C1 segment of cervical spinal cord (tissue), 14 donors: ENCODE data around the gene KLK12.
A peak's percentile ranks its signal among the peaks of the same experiment; 100 is the strongest.

Experiments used
- DNase-seq, 14 donors: peaks; one replicate each; lab custom pipeline; 2025; lab: John Stamatoyannopoulos, UW

The KLK12 gene, protein sequence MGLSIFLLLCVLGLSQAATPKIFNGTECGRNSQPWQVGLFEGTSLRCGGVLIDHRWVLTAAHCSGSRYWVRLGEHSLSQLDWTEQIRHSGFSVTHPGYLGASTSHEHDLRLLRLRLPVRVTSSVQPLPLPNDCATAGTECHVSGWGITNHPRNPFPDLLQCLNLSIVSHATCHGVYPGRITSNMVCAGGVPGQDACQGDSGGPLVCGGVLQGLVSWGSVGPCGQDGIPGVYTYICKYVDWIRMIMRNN

DNA sequence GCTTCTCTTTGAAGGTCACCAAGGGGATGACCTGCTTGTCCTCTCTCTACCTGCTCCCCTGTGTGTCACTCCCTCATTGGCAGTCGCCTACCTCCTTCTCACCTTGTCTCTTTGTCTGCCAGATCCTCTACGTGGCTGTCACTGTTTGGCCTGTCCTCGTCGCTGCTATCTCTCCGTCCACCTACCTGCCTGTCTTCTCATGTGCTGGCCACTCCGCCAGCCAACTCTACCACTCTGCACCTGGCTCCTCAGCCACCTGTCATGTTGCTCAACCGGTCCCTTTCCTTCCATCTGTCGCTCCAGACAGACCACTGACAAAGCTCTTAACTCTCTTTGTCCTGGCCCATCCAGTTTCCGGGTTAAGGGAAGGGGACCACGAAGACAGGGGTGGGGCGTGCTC, at the start of gene KLK12:
Gene KLK12 (minus strand): TSS at position 299 of the 400 bp plus-strand sequence. CDS start 381 bp downstream, outside the sequence.
- DNase-seq = no peak

DNA sequence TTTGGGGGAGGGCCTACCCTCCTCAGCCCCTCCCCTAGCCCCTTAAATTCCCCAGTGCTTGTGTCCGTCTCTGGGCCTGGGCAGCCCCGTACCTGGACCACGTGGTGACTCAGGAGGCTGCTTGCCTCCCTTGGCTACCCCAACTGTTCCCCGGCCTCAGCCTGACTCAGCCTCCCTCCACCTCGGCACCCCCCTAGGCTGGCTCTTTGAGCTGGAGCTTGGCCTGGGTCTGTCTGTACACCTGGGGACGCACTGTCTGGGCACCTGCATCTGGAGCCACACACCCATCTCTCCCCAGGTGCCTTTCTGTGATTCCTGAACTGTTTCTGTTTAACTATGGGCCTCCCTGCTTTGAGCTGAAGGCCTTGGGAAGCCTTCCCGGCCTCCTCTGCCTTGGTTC, 49.7 kb upstream of the KLK12 start:
- no peak for DNase-seq

DNA sequence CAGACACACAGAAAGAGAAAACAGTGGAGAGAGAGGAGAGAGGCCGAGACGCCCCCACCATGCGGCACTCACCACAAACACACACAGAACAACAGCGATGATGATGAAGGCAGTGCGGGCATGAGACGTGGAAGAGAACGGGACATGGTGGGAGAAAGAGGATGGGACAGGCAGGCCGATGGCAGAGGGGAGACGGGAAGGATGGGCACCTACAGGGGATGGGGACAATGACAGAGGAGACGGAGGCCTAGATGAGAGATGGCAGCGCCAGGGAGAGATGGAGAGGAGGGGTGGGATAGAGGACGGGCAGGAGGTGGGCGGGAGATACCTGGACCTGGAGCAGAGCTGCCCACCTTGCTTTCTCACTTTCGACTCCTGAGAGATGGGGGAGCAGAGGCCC, 49.0 kb upstream of the KLK12 start:
- no peak for DNase-seq

DNA sequence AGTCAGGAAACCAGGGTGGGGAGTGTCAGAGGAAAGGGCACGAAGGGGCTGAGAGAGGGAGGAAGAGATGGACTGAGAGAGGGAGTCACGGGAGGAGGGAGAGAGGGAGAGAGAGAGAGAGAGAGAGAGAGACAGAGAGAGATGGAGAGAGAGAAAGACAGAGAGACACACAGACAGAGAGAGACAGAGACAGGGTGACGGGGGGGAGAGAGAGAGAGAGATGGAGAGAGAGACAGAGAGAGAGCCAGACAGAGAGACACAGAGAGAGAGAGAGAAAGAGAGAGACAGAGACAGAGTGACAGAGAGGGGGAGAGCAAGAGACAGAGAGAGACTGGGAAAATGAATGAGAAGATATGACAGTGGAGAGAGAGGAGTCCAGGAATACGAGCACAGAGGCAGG, 48.4 kb upstream of the KLK12 start:
- no peak for DNase-seq

DNA sequence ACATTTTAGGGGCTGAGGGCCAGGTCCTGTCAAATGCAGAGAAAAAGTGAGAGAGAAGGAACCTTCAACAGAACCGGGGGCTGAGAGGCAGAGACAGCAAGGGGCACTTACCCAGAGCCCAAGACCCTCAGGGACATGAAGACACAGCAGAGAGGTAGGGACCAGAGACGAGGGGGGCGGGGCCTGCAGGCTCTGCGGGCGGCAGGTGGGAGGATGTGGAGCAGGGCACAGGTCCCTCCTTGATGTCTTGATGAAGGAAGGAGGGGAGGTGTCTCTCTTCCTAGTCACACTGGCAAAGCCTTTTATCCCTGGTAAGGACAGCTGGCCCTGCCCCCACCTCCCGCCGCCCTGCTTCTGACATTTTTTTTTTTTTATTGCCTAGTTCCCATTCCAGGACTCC, 47.8 kb upstream of the KLK12 start, which contains the start of gene KLK14:
Gene KLK14 (minus strand): TSS at position 277 of the 400 bp plus-strand sequence. CDS start 273 bp downstream, at position 4.
- DNase-seq = no peak

DNA sequence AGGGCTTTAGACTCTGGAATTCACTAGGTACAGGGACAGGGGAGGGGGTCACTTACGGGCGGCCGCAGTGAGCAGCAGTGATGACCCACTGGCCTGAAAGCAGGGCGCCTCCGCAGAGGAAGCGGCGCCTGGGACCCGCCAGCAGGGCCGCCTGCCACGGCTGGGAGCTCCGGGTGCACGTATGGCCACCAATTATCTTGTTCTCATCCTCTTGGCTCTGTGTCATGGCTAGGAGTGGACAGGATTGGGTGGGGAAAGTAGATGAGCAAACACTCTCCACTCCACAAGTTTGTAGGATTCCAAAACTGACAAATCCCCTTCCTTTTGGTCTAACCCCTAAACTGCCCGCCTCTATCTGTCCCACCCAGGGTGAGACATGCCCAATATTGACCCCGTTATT, 46.7 kb upstream of the KLK12 start:
- DNase-seq = no peak

DNA sequence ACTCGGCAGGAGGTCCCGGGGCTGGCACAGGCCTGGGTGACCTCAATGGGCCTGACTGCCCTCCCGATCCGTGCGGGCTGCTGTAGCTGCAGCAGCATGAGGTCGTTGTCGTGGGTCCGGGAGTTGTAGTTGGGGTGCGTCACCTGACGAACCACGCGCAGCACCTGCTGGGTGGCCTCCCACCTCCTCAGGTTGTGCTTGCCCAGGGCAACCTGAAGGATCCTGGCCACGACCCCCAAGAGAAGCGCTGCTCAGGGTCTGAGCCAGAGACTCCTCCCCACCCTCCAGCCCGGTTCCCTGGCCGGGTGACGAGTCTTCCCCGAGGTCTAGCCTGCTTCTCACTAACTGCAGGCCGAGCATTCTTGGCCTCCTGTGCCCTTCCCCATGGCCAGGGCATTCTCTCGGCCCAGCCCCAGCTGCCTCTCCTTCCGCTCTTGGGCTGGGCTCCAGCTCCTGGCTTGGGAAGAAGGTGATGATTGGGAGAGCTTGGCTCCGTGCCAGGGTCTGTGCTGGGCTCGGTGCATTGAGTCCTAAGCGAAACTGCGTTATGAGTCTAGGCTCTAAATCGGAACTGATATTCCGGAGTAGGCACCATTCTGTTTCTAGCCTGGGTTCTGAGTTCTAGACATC, 44.8 kb upstream of the KLK12 start:
- DNase-seq = peak in 1 of 14 donors; percentile 1

DNA sequence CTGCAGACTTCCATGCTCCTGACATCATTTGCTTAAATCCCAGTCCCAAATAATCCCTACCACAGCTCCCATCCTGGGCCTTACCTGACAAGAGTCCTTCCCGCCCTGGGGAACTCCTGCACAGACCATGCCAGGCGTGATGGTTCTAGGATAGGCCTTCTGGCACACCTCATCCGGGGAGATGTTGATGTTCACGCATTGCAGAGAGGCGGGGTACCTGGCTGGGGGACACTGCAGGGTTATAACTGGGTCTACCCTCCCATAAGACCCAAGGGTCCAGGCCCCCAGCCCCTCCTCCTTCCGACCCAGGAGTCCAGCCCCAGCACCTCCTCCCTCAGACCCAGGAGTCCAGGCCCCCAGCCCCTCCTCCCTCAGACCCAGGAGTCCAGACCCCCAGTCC, 43.9 kb upstream of the KLK12 start:
- no peak for DNase-seq

DNA sequence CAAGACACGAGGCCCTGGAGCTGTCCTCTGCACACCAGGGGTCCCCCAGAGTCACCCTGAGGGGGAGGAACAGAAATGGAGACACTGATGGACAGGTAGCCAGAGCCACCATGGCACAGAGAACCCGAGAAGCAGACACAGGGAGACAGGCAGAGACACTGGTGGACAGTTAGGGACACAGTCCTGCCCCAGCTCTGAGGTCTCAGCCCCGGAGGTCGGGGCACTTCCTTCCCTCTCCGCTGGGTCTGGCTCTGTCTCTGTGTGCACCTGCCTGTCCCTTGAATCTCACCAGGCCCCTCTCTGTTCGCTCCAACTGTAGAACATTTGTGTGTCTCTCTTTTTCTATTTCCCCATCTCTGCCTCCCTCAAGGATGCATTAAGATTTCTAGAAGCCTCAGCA, 43.3 kb upstream of the KLK12 start:
- no peak for DNase-seq

DNA sequence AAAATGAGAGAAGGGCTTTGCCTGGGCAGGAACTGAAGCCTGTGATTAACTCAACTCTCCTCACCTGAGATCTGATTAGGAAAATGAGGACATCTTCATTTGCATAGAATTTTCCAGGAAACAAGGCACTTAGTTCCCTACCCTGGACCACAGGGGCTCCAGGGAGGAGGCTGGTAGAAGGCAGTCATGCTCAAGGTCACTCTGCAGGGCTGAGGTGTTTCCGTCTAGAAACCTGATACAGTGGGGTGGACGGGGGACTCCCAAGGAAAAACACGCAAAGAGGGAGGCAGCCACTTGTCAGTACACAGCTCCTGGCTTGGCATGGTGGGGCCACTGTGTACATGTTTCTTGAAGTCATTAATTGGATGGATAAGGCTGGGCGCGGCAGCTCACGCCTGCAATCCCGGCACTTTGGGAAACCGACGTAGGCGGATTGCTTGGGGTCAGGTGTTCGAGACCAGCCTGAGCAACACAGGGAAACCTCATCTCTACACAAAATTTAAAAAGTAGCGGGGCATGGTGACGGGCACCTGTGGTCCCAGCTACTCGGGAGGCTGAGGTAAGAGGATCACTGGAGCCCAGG, 41.9 kb upstream of the KLK12 start:
- no peak for DNase-seq

DNA sequence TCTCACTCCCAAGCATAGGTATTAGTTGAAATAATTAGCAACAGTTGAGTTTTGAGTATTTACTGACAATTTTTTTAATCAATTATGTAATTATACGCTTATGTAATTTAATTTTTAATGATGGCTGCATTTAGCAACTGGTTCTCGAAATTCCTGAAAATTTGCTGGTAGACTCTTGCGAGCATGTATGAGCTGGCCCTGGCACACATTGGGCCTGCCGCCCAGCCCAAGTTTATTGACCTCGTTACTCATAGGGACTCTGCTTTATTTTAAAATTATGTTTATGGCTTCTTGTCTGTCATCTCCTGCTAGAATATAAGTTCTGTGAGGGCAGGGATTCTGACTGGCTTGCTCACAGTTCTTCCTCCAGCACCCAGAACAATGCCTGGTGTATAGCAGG, 41.2 kb upstream of the KLK12 start:
- DNase-seq = no peak

DNA sequence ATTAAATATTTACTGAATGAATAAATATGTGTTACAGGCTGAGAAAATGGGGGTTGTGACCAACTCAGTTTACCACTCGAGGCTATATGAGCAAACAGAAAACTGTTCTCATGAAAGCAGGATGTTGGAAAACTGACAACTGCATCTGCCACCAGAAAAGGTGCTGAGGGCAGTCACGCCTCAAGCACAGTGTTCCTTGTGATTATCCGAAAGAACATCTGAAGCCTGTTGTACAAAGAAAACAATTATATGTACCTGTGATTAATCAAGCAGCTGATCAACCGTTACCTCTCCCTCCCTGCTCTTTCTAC, 36.2 kb upstream of the KLK12 start:
- DNase-seq = no peak

DNA sequence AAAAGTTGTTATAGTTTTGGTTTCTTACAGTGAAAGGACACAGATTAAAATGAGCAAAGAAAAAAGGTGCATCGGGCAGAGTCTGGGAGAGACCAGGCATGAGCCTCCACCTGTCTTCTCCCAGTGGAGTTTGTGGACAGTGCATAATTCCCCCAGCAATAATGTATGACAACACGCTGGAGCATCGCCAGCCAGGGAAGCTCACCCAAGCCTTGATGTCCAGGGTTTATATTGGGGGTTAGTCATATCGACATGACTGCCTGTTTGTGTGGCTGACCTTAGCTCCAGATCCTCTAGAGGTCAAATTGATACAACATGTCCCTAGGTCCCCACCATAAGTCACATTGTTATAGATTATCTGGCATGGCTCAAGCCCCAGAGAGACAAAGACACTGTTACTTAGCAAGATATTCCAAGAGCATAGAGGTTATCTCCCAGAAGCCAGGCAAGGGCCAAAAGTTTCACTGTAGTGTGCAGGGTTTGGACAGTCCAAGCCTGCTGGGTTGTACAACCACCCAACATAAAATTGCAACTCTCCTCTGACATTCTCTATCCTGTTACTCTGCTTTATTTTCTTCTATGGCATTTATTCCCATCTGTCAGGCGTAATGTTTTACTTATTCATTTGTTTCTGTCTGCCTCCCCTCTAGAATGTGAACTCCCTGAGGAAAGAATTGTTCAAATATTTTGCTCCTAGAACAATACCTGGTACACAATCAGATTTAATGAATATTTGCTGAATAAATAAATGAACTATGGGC, 35.7 kb upstream of the KLK12 start:
- DNase-seq = no peak

DNA sequence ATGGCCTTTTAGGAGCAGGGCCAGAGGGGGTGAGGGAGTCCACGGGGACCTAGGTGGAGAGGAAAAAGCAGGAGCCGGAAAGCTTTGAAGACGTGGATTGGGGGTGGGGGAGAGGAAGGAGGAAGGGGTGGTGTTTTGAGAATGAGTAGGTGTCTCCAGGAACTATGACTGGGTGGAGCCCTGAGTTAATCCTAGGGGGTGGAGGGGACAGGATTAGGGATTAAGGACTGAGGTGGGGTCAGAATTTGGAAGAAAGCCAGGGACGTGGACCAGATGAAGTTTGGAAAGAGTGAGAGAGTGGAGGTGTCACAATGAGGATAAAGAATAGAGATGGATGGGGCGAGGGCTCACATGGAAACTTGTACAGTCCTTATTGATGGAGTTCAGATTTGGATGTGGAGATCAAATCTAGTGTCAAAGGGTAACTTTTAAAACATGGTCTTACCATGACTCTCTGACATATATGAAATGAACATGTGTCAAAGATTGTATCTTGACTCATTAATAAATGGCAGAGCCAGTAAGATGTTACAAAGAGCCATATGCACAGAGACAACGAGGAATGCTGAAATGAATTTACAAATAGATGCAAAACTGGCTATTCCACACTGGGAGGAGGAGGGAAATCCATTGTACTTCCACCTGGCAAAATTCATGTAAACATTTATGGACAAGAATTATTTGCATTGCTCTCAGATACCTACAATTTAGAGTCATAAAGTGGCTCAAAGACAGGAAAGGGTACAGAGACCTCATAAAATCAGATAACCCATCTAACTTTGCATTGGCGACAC, 31.8 kb upstream of the KLK12 start:
- DNase-seq = no peak

DNA sequence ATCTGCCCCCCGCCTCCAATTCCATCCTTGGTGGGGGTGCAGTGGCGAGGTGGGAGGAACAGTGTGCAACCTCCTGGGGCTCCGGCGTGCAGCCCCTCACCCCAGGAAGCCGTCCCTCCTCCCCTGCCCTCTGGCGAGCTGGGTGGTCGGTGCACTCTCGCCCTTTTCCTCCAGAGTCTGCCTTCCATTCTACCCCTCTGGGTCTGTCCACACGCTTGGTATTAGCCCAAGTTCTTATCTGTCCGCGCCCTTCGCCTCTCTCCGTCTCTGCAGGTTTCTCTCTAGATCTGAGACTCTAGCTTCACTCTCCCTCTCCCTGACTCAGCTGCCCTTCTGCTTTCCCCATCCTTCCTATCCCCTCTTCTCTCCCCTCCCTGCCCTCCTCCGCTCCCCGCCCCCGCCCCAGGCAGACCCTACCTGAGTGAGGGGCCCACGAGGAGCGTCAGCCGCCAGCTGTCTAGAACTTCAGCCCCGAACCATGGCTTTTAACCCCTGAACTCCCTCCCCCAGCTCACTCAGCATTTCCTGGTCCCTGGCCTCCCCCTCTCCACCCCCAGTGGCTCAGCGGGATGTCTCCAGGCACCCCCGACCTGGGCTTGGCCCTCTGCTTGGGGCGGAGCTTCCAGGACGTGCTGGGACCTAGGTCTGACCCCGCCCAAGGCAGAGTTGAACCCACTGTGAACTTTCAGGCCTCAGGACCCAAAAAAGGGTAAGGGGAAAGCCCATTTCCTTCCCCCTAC, 30.6 kb upstream of the KLK12 start:
- DNase-seq = no peak

DNA sequence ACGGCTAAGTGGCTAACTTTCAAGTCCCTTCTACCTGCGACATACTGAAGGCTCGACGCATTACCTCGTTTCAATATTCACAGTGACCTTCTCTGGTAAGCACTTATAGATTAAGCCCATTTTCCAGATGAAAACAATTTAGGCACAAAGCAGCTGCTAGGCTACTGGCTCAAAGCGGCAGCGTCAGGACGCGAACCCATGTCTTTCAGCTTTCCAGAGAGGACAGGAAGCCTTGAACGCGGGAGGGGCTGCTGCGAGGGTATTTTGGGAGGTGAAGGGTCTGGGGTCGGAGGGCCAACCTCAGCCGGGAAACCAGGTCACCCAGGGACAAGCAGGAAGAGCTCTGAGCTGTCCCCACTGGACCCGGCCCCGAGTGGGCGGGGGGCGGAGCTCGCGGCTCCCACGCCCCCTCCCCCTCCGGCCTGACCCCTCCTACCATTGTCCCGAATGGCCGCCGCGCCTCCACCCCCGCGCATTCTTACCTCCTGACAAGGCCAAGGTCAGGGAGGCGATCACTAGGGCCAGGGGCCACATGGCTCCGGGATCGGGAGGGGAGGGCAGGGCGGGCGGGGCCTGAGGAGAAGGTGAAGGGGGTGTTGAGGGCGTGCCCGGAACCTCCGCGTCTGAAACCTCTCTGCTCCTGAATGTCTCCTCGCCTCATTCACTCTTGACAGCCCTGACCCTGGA, 29.9 kb upstream of the KLK12 start, which contains the start of gene KLK13:
Gene KLK13 (minus strand): TSS at position 559 of the 687 bp plus-strand sequence. CDS start 25 bp downstream, at position 534.
- no peak for DNase-seq

DNA sequence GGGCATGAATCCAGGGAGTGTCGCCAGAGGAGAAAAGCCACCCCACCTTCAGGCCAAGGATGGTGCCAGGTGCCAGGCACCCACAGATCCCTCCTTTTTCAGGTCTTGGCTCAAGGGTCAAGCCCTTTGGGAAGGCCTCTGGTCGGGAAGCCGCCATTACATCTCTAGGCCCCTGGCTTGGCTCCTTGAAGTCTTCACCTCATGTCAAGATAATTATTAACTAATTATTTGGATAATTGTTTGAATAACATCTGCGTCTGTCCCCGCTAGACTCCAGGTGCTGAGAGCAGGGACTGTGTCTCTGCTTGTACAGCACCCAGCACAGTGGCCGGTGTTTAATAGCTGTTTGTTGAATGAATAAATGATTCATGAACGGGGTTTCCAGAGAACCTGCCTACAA, 28.9 kb upstream of the KLK12 start:
- DNase-seq = no peak

DNA sequence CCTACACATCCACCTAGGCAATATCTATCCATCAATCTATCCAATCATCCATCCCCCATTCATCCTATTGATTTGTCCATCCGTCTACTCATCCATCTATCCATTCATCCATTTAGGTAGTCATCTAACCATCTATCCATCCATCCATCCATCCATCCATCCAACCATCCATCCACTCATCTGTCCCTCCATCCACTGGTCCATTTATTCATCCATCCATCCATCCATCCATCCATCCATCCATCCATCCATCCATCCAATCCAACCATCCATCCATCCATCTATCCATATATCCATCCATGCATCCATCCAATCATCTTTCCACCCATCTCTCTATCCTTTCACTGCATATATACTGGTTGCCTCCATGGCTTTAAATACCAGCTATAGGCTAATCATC, 26.2 kb upstream of the KLK12 start:
- no peak for DNase-seq

DNA sequence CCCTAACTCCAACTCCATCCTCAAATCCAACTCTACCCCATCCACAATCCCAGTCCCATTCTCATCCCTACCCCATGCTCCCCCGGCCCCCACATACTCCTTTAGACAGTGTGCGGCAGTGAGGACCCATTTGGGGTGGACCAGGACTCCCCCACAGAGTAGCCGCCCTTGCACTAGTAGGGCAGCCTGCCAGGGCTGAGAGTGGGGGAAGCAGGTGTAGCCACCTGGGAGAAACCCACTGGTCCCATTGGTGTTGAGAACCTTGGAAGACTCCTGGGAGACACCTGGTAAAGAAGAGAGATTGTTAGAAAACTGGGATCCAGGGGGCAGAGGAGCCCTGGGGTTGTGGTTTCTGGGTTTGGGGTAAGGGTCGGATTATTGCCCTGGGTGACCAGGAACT, 25.5 kb upstream of the KLK12 start:
- DNase-seq = no peak

DNA sequence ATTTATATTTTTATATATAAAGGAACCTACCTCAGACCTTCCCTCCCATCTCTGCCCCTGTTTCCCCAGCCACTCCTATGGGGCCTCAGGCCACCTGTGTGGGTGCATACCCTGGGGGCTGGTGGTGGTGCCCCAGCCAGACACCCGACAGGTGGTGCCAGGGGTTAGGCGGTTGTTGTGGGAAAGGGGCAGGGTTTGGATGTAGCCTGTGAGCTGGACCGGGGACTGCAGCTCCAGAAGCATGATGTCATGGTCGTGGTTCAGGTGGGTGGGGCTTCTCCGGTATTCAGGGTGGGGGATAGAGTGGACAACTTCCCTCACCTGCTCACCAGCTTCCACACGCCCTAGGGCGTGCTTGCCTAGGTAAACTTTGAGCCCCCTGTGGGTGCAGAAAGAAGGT, 24.9 kb upstream of the KLK12 start:
- DNase-seq = no peak
